ENCODE measurements around the gene OGFOD1. TPM values are rescaled to one million over a fixed set of nuclear protein-coding genes. Genes with fewer than 3 reads are reported as not detected.

OGFOD1 gene
- total RNA-seq, 1 experiment from 2014 or later: 68.5 TPM

GRCh38 chr16:56462064-56462796 lies 10.9 kb downstream of the OGFOD1 start:
- Mint-ChIP-seq H3K27ac (ENCODE audit: low read depth, unreplicated experiment) (no peak overlapping the region), H3K36me3 (ENCODE audit: insufficient read depth, unreplicated experiment) (peaks cover 92% of the 10 kb centered on the region), H3K27me3 (ENCODE audit: insufficient read depth, unreplicated experiment) (no peaks in the 10 kb centered on the region), H3K9me3 (ENCODE audit: unreplicated experiment) (no peaks in the 10 kb centered on the region), H3K4me3 (ENCODE audit: unreplicated experiment) (no peak overlapping the region), H3K4me1 (ENCODE audit: insufficient read depth, unreplicated experiment) (peaks cover 4% of the 10 kb centered on the region)
- no peak for DNase-seq (ENCODE audit: unreplicated experiment)
- intact Hi-C loops (cut with micrococcal nuclease): no loop called here
- no peak for TF ChIP-seq CTCF (IDR thresholded peaks at IDR 0.05; ENCODE audit: unreplicated experiment)
- CTCF ChIA-PET: no interaction called here
- POLR2A ChIA-PET: interaction anchor here (0.6 to 2.7 kb wide), 3 partner anchors 9 to 11 kb away, joined by 3 to 23 read pairs (median 3); partner anchors contain the start of genes NUDT21 and OGFOD1
- no TSS peak for BruUV-seq (replicated peaks)

GRCh38 chr16:56463153-56463552 lies 11.8 kb downstream of the OGFOD1 start:
- intact Hi-C loops (cut with micrococcal nuclease): no loop called here
- POLR2A ChIA-PET: interaction anchor here (0.6 kb wide), 1 partner anchor 10 kb away, joined by 3 read pairs; no protein-coding TSS in a partner anchor
- CTCF ChIA-PET: no interaction called here

DNA sequence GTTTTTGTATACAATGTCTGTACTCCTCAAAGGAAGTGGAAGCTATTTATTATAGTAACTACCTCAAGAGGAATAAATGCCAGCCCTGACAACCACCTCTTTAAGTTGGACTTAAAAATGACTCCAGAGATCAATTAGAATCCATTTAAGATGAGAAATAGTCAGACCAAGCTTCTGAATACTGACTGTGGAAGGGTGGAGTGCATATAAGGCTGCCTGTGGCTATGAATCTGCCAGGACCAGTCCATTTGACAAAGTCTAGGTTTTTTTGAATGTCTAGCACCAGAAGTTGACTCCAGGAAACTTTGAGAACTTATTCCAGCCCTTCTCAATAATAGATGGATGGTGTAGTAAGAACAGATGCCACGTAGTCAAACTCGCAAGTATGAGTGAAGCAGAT lies 15.0 kb downstream of the OGFOD1 start:
- BruUV-seq (replicated peaks): no TSS peak
- Mint-ChIP-seq H3K4me3 (ENCODE audit: unreplicated experiment) (no peak overlapping the region), H3K27ac (ENCODE audit: low read depth, unreplicated experiment) (no peak overlapping the region), H3K36me3 (ENCODE audit: insufficient read depth, unreplicated experiment) (peaks cover 96% of the 10 kb centered on the region), H3K4me1 (ENCODE audit: insufficient read depth, unreplicated experiment) (peaks cover 3% of the 10 kb centered on the region), H3K27me3 (ENCODE audit: insufficient read depth, unreplicated experiment) (no peaks in the 10 kb centered on the region), H3K9me3 (ENCODE audit: unreplicated experiment) (no peaks in the 10 kb centered on the region)
- intact Hi-C loops (cut with micrococcal nuclease): no loop called here
- ChIA-PET POLR2A (interaction anchor here (0.8 to 1.2 kb wide), 2 partner anchors 9 to 15 kb away, joined by 6 to 8 read pairs; partner anchors contain the start of genes NUDT21 and OGFOD1), CTCF (interaction anchor here (0.8 to 1.0 kb wide), 2 partner anchors 15 to 48 kb away, joined by 3 to 4 read pairs; partner anchors contain the start of genes NUDT21 and OGFOD1)
- no peak for TF ChIP-seq CTCF (IDR thresholded peaks at IDR 0.05; ENCODE audit: unreplicated experiment)
- no peak for DNase-seq (ENCODE audit: unreplicated experiment)

More at GRCh38 chr16:56463153-56463552, 11.8 kb downstream of the OGFOD1 start:
- H3K4me1 Mint-ChIP-seq (ENCODE audit: insufficient read depth, unreplicated experiment): no peaks in the 10 kb centered on the region
- H3K27me3 Mint-ChIP-seq (ENCODE audit: insufficient read depth, unreplicated experiment): no peaks in the 10 kb centered on the region
- peaks cover 94% of the 10 kb centered on the region for H3K36me3 Mint-ChIP-seq (ENCODE audit: insufficient read depth, unreplicated experiment)
- DNase-seq (ENCODE audit: unreplicated experiment): no peak
- no peak for TF ChIP-seq CTCF (IDR thresholded peaks at IDR 0.05; ENCODE audit: unreplicated experiment)
- no TSS peak for BruUV-seq (replicated peaks)
- no peak overlapping the region for H3K27ac Mint-ChIP-seq (ENCODE audit: low read depth, unreplicated experiment)
- H3K4me3 Mint-ChIP-seq (ENCODE audit: unreplicated experiment): no peak overlapping the region
- no peaks in the 10 kb centered on the region for H3K9me3 Mint-ChIP-seq (ENCODE audit: unreplicated experiment)

DNA sequence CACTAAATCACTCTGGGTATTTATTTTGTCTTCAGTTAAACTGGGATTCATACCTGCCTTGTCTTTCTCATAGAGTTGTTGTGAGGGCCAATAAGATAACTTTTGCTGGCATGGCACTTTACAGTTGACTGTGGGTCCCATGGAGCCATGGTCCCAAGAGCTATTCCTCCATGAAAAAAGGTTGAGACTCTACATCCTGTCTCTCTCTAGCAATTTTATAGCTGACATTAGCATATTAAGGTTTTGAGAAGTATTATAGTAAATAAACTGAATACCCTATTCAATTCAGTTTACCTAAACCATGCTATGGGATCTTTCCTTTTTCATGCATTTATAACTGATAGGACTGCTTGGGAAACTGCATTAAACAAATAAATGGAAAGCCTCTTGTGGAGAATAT lies 17.4 kb downstream of the OGFOD1 start:
- Mint-ChIP-seq H3K27me3 (ENCODE audit: insufficient read depth, unreplicated experiment) (no peaks in the 10 kb centered on the region), H3K4me1 (ENCODE audit: insufficient read depth, unreplicated experiment) (peaks cover 3% of the 10 kb centered on the region), H3K27ac (ENCODE audit: low read depth, unreplicated experiment) (no peak overlapping the region), H3K36me3 (ENCODE audit: insufficient read depth, unreplicated experiment) (peaks cover 96% of the 10 kb centered on the region), H3K9me3 (ENCODE audit: unreplicated experiment) (no peaks in the 10 kb centered on the region), H3K4me3 (ENCODE audit: unreplicated experiment) (no peak overlapping the region)
- intact Hi-C loops (cut with micrococcal nuclease): no loop called here
- TF ChIP-seq CTCF (IDR thresholded peaks at IDR 0.05; ENCODE audit: unreplicated experiment): no peak
- DNase-seq (ENCODE audit: unreplicated experiment): no peak
- ChIA-PET POLR2A (interaction anchor here (0.6 to 1.1 kb wide), 2 partner anchors 13 to 108 kb away, joined by 3 read pairs; no protein-coding TSS in a partner anchor), CTCF (no interaction called here)
- BruUV-seq (replicated peaks): no TSS peak
